Stomach (tissue), 9 donors: Measurements from ENCODE around the gene ZSCAN5A. TPM values are rescaled to one million over a fixed set of nuclear protein-coding genes. Genes with fewer than 3 reads are reported as not detected.

Experiments
- DNase-seq, 2 donors: peaks; one replicate each; pipeline versions ENCODE4 v3.0.0 to v3.0.0-alpha.2; 2013 to 2019
- H3K27ac ChIP-seq, 5 donors: fragments of 200-600 bp in 4 of 5; sonication (generic) in 4 of 5; one replicate each; pipeline ENCODE4 v1.5.1; 2013 to 2019; ENCODE audit warnings: mild to moderate bottlenecking in 1 of 5, moderate library complexity in 1 of 5
- H3K27me3 ChIP-seq, 3 donors: fragments of 200-600 bp; sonication (generic); one replicate each; pipeline ENCODE4 v1.5.1; 2017 to 2019; ENCODE audit warnings: mixed run types in 1 of 3
- H3K36me3 ChIP-seq, 4 donors: fragments of 200-600 bp; sonication (generic); 1 replicate in 3 of 4; 2 replicates in 1 of 4; pipeline ENCODE4 v1.5.1; 2016 to 2019
- H3K4me1 ChIP-seq, 4 donors: fragments of 200-600 bp; sonication (generic); one replicate each; pipeline ENCODE4 v1.5.1; 2016 to 2019
- H3K4me3 ChIP-seq, 4 donors: fragments of 200-600 bp; sonication (generic) in 3 of 4; one replicate each; pipeline ENCODE4 v1.5.1; 2016 to 2019; ENCODE audit warnings: mild to moderate bottlenecking in 1 of 4
- H3K9me3 ChIP-seq, 4 donors: fragments of 200-600 bp; sonication (generic); one replicate each; pipeline ENCODE4 v1.5.1; 2016 to 2019
- CTCF ChIP-seq, 7 experiments: fragments of 450-650 bp in 4 of 7; fragments of 200-600 bp in 3 of 7; sonication (generic) in 3 of 7; IDR thresholded peaks; one replicate each; pipeline ENCODE4 v1.5.1; 2016 to 2019; ENCODE audit warnings: antibody characterized with exemption in 7 of 7, control low read depth in 2 of 7, mild to moderate bottlenecking in 1 of 7
- EP300 ChIP-seq: sonication (generic); formaldehyde crosslinking; IDR thresholded peaks from one replicate; pipeline ENCODE4 v1.6.1; 2017; ENCODE audit warnings: antibody characterized with exemption
- POLR2A ChIP-seq, 4 donors: fragments of 450-650 bp; IDR thresholded peaks; one replicate each; pipeline ENCODE4 v1.6.1; 2016; ENCODE audit warnings: antibody characterized with exemption in 4 of 4, control low read depth in 2 of 4, mild to moderate bottlenecking in 1 of 4, moderate library complexity in 1 of 4
- POLR2AphosphoS5 ChIP-seq, 3 donors: sonication (generic); formaldehyde crosslinking; IDR thresholded peaks; one replicate each; pipeline ENCODE4 v1.6.1; 2016; ENCODE audit warnings: antibody characterized with exemption in 3 of 3
- WGBS, 5 donors: extraction: QIAGEN DNeasy Blood & Tissue Kit in 3 of 5; methylation state at CpG; one replicate each; pipeline versions ENCODE4 v1.1.5 to v1.1.7; 2013 to 2018; 5-methylcytosine and 5-hydroxymethylcytosine counted together
- intact Hi-C: fragments of 100-400 bp; cut with DNase I; formaldehyde crosslinking; loops from one replicate; pipeline ENCODE4 v1.15.1; 2023; ENCODE audit warnings: low total_unique reads
- polyA plus RNA-seq, 3 donors: library from polyadenylated mRNA; stranded (reverse); fragments of 200-250 nt; gene quantifications; one replicate each; pipeline ENCODE4 v1.2.3, GENCODE V29; 2013
- small RNA-seq, 4 donors: library from RNA; depleted of rRNA; stranded (forward); fragments of <200 nt; gene quantifications; one replicate each; pipeline ENCODE3, GENCODE V24; 2016
- total RNA-seq, 5 donors: library from RNA; depleted of rRNA; stranded (reverse); fragments of >200 nt; gene quantifications; one replicate each; pipeline versions ENCODE4 v1.1.0 to v1.2.3, GENCODE V29; 2014 to 2016
- donor health status: healthy with polysubstance abuse.
- donor health status: Bipolar disorder and iron deficiency.
- donor health status: healthy.

ZSCAN5A gene
- total and polyA plus RNA-seq, 8 donors = 0.89 to 21.6 (median 3.7) TPM; not detected in 1

DNA sequence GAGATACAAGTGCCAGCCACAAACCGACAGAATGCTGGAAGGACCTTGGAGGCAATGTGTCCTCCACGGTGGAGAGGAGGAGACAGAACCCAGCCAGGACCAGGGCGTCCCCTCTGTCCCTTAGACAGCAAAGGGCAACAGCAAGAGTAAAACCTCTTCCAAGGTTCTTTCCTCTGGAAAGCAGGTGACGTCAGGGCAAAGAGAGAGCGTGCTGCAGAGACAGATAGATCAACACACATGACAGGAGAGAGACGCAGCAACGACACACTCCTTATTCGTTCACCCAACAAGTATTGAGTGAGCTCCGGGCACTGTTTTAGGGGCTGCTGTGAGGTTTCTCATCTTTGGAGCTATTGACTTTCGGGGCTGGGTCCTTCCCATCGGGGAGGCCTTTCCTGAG, 140.1 kb downstream of the ZSCAN5A start:
- H3K9me3 ChIP-seq = no peaks in the 10 kb centered on the region
- TF ChIP-seq CTCF (IDR thresholded peaks at IDR 0.05) (no peak), EP300 (no peak), POLR2AphosphoS5 (IDR thresholded peaks at IDR 0.05) (no peak), POLR2A (IDR thresholded peaks at IDR 0.05) (no peak)
- H3K27ac ChIP-seq = no peak overlapping the region
- intact Hi-C loops = loop anchor here (5.0 kb wide), 1 partner anchor 97 kb away; no protein-coding TSS in a partner anchor
- H3K27me3 ChIP-seq = peaks cover 3 to 49% (median 8%) of the 10 kb centered on the region in 3 donors
- H3K36me3 ChIP-seq = no peaks in the 10 kb centered on the region
- no peak for DNase-seq
- H3K4me3 ChIP-seq = no peak overlapping the region
- H3K4me1 ChIP-seq = peaks cover 0 to 7% (median 3%) of the 10 kb centered on the region in 4 donors
- 33 to 48% (median 36%) methylated on average over 11 of the region's 11 CpGs for WGBS, 5 donors

- Histone ChIP-seq H3K4me3 (no peak overlapping the region), H3K36me3 (no peaks in the 10 kb centered on the region), H3K4me1 (peaks cover 0 to 7% (median 3%) of the 10 kb centered on the region in 4 donors), H3K9me3 (no peaks in the 10 kb centered on the region), H3K27me3 (peaks cover 3 to 49% (median 8%) of the 10 kb centered on the region in 3 donors), H3K27ac (no peak overlapping the region)
- no peak for DNase-seq
- TF ChIP-seq CTCF (IDR thresholded peaks at IDR 0.05) = no peak
- no peak for TF ChIP-seq EP300
- no peak for TF ChIP-seq POLR2A (IDR thresholded peaks at IDR 0.05)
- no peak for TF ChIP-seq POLR2AphosphoS5 (IDR thresholded peaks at IDR 0.05)
- intact Hi-C loops = loop anchor here (5.0 kb wide), 1 partner anchor 97 kb away; no protein-coding TSS in a partner anchor
- WGBS, 5 donors = 9 to 19% (median 11%) methylated on average over 8 to 9 of the region's 9 CpGs
These were observed 140.6 kb downstream of the ZSCAN5A start for GRCh38 chr19:56174086-56174485.

Small RNA genes lying within 50 kb of the gene (small RNA-seq; reads per million reads assigned to genes)
- 0 reads per million in 4 donors for gene RF00019

Other genes with a start within 250 kb of the ZSCAN5A start
- gene ZNF787, start 193.5 kb downstream of the ZSCAN5A start, total RNA-seq = 10 to 100 TPM in 4 of 5 donors, 1 to 10 TPM in 1; 2.7 to 77.3 (median 30.3) TPM
- gene ZNF787, start 193.5 kb downstream of the ZSCAN5A start, polyA plus RNA-seq = 10 to 100 TPM; 22.4 to 29.6 (median 24.8) TPM
- 10 to 100 TPM; 13.4 to 77.0 (median 62.9) TPM for gene ZNF444, start 173.6 kb downstream of the ZSCAN5A start, total RNA-seq
- gene ZNF444, start 173.6 kb downstream of the ZSCAN5A start, polyA plus RNA-seq = 10 to 100 TPM; 31.9 to 44.7 (median 36.5) TPM
- gene GALP, start 138.8 kb downstream of the ZSCAN5A start, total RNA-seq = not detected
- gene GALP, start 138.8 kb downstream of the ZSCAN5A start, polyA plus RNA-seq = not detected
- gene ZSCAN5B, start 117.1 kb downstream of the ZSCAN5A start, total RNA-seq = not detected
- gene ZSCAN5B, start 117.1 kb downstream of the ZSCAN5A start, polyA plus RNA-seq = not detected
- gene ZSCAN5C, start 112.6 kb downstream of the ZSCAN5A start, total RNA-seq = not detected
- gene ZSCAN5C, start 112.6 kb downstream of the ZSCAN5A start, polyA plus RNA-seq = not detected
- not detected for gene EDDM13, start 42.1 kb downstream of the ZSCAN5A start, total RNA-seq
- 1 to 10 TPM in 1 of 3 donors, not detected in 2; 1.6 TPM for gene EDDM13, start 42.1 kb downstream of the ZSCAN5A start, polyA plus RNA-seq
- gene ZNF582, start 78.7 kb upstream of the ZSCAN5A start, total RNA-seq = 1 to 10 TPM in 2 of 5 donors, not detected in 3; 1.2 to 4.2 TPM
- gene ZNF582, start 78.7 kb upstream of the ZSCAN5A start, polyA plus RNA-seq = 1 to 10 TPM; 2.3 to 2.6 (median 2.5) TPM
- gene ZNF583, start 89.5 kb upstream of the ZSCAN5A start, total RNA-seq = 10 to 100 TPM in 1 of 5 donors, 1 to 10 TPM in 2, under 1 TPM in 1, not detected in 1; 0.45 to 13.0 (median 5.7) TPM
- gene ZNF583, start 89.5 kb upstream of the ZSCAN5A start, polyA plus RNA-seq = 1 to 10 TPM in 2 of 3 donors, under 1 TPM in 1; 0.75 to 3.4 (median 1.3) TPM
- gene ZNF667, start 162.5 kb upstream of the ZSCAN5A start, total RNA-seq = 1 to 10 TPM in 3 of 5 donors, not detected in 2; 1.3 to 7.9 (median 5.4) TPM
- 1 to 10 TPM in 2 of 3 donors, under 1 TPM in 1; 0.75 to 4.9 (median 2.5) TPM for gene ZNF667, start 162.5 kb upstream of the ZSCAN5A start, polyA plus RNA-seq
- 1 to 10 TPM in 4 of 5 donors, under 1 TPM in 1; 0.58 to 9.7 (median 1.8) TPM for gene ZNF471, start 193.0 kb upstream of the ZSCAN5A start, total RNA-seq
- 1 to 10 TPM in 2 of 3 donors, under 1 TPM in 1; 1.00 to 2.8 (median 1.8) TPM for gene ZNF471, start 193.0 kb upstream of the ZSCAN5A start, polyA plus RNA-seq
- 10 to 100 TPM in 2 of 5 donors, 1 to 10 TPM in 3; 3.2 to 83.4 (median 9.9) TPM for gene ZFP28, start 224.1 kb upstream of the ZSCAN5A start, total RNA-seq
- 1 to 10 TPM; 1.6 to 3.5 (median 3.1) TPM for gene ZFP28, start 224.1 kb upstream of the ZSCAN5A start, polyA plus RNA-seq